Activated naive CD4-positive, alpha-beta T cell treated with anti-CD3 and anti-CD28 coated beads, Interleukin-2, amount 10 ng/mL, durations not matched to agents 7 days and 5 days (primary cell): ENCODE data around the gene CNOT6L.

ENCODE experiments used
- CTCF ChIA-PET: fragments of 350-600 bp; sonication (Branson Sonifier 250); formaldehyde crosslinking; loops from one replicate; lab custom pipeline; 2021; ENCODE audit warnings: antibody characterized with exemption; lab: Charles Lee
- DNase-seq: peaks from one replicate; pipeline ENCODE4 v3.0.0-alpha.2; 2020
- H3K27ac Mint-ChIP-seq: one replicate; pipeline ENCODE4 v1.8.0; 2021; ENCODE audit warnings: mild to moderate bottlenecking, moderate library complexity, mixed read lengths
- H3K27me3 Mint-ChIP-seq: one replicate; pipeline ENCODE4 v1.8.0; 2021; ENCODE audit warnings: mild to moderate bottlenecking, mixed read lengths
- H3K36me3 Mint-ChIP-seq: one replicate; pipeline ENCODE4 v1.8.0; 2021; ENCODE audit warnings: mixed read lengths
- H3K4me1 Mint-ChIP-seq: one replicate; pipeline ENCODE4 v1.8.0; 2021; ENCODE audit warnings: mixed read lengths
- H3K4me3 Mint-ChIP-seq: one replicate; pipeline ENCODE4 v1.8.0; 2021; ENCODE audit warnings: mild to moderate bottlenecking, moderate library complexity, mixed read lengths
- H3K9me3 Mint-ChIP-seq: one replicate; pipeline ENCODE4 v1.8.0; 2021; ENCODE audit warnings: mixed read lengths

Gene CNOT6L

DNA sequence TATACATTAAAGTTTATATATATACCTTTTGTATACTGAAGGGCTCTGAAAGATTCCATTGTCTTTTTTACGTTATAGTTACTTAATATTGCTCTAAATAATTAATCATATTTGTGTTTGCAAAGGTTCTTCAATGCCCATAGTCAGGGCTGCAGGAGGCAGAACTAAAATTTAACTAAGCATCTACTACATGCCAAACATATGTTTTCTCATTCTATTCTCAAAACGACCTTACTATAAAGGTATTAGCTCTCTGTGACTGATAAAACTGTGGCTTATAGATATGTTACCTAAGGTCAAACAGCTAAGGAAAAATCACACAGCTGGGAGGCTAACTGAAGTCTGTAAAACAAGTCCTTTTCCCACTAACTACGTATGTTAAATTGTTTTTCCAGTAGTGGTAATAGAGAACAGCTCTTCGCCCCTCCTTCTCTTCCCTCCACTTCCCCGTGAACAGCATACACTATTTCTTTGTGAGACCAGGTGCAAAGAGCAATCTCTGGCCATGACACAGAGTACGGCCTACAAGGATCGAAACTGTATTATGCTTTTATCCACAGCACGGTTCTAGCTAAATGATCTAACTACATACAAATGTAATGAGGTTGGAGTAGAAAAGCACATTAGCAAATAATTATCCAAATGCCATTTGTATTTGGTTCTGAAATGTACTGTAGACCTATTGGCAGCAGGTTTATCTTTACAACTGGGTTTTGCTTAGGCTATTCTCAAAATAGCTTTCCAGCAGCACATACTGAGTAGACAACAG is 1.7 kb downstream of the CNOT6L start:
- H3K27ac Mint-ChIP-seq, result peak overlapping the region; percentile 98
- peaks cover 56% of the 10 kb centered on the region for H3K4me1 Mint-ChIP-seq
- peaks cover 36% of the 10 kb centered on the region for H3K36me3 Mint-ChIP-seq
- H3K9me3 Mint-ChIP-seq, result no peaks in the 10 kb centered on the region
- DNase-seq, result no peak
- CTCF ChIA-PET, result interaction anchor here (1.3 to 2.8 kb wide), 8 partner anchors 9 to 79 kb away, joined by 4 to 19 read pairs (median 10); partner anchors contain the start of gene MRPL1
- H3K4me3 Mint-ChIP-seq, result peak overlapping the region; percentile 94
- peaks cover 4% of the 10 kb centered on the region for H3K27me3 Mint-ChIP-seq

- Mint-ChIP-seq H3K4me1 (peaks cover 52% of the 10 kb centered on the region), H3K27me3 (peaks cover 4% of the 10 kb centered on the region), H3K27ac (no peak overlapping the region), H3K9me3 (no peaks in the 10 kb centered on the region), H3K36me3 (peaks cover 37% of the 10 kb centered on the region), H3K4me3 (peak overlapping the region; percentile 41)
- CTCF ChIA-PET, result interaction anchor here (1.8 to 2.8 kb wide), 3 partner anchors 8 to 80 kb away, joined by 5 to 12 read pairs (median 12); no protein-coding TSS in a partner anchor
- no peak for DNase-seq
Observed at GRCh38 chr4:77816546-77816945, 2.6 kb downstream of the CNOT6L start.

- peaks cover 41% of the 10 kb centered on the region for H3K36me3 Mint-ChIP-seq
- DNase-seq, result no peak
- no peak overlapping the region for H3K4me3 Mint-ChIP-seq
- H3K27me3 Mint-ChIP-seq, result peaks cover 4% of the 10 kb centered on the region
- peaks cover 54% of the 10 kb centered on the region for H3K4me1 Mint-ChIP-seq
- no peaks in the 10 kb centered on the region for H3K9me3 Mint-ChIP-seq
- H3K27ac Mint-ChIP-seq, result no peak overlapping the region
- CTCF ChIA-PET, result no interaction called here
Observed at GRCh38 chr4:77815636-77816035, 3.5 kb downstream of the CNOT6L start.

GRCh38 chr4:77805840-77806239 is 13.3 kb downstream of the CNOT6L start:
- Mint-ChIP-seq H3K36me3 (peaks cover 30% of the 10 kb centered on the region), H3K27ac (no peak overlapping the region), H3K27me3 (no peaks in the 10 kb centered on the region), H3K4me1 (peaks cover 52% of the 10 kb centered on the region), H3K9me3 (no peaks in the 10 kb centered on the region), H3K4me3 (no peak overlapping the region)
- no peak for DNase-seq
- CTCF ChIA-PET, result interaction anchor here (1.0 kb wide), 1 partner anchor 12 kb away, joined by 5 read pairs; no protein-coding TSS in a partner anchor

GRCh38 chr4:77804471-77804870 is 14.7 kb downstream of the CNOT6L start:
- CTCF ChIA-PET, result interaction anchor here (1.0 kb wide), 1 partner anchor 13 kb away, joined by 5 read pairs; no protein-coding TSS in a partner anchor
- H3K4me1 Mint-ChIP-seq, result peaks cover 59% of the 10 kb centered on the region
- no peaks in the 10 kb centered on the region for H3K9me3 Mint-ChIP-seq
- no peak overlapping the region for H3K4me3 Mint-ChIP-seq
- DNase-seq, result no peak
- H3K27ac Mint-ChIP-seq, result no peak overlapping the region
- H3K27me3 Mint-ChIP-seq, result no peaks in the 10 kb centered on the region
- H3K36me3 Mint-ChIP-seq, result peaks cover 27% of the 10 kb centered on the region

GRCh38 chr4:77802402-77802801 is 16.8 kb downstream of the CNOT6L start:
- DNase-seq, result no peak
- Mint-ChIP-seq H3K27ac (no peak overlapping the region), H3K4me1 (peaks cover 68% of the 10 kb centered on the region), H3K4me3 (no peak overlapping the region), H3K9me3 (peaks cover under 1% of the 10 kb centered on the region), H3K27me3 (no peaks in the 10 kb centered on the region), H3K36me3 (peaks cover 30% of the 10 kb centered on the region)
- CTCF ChIA-PET, result no interaction called here

GRCh38 chr4:77801260-77801608 is 17.9 kb downstream of the CNOT6L start:
- peaks cover 31% of the 10 kb centered on the region for H3K36me3 Mint-ChIP-seq
- H3K4me3 Mint-ChIP-seq, result peak overlapping the region; percentile 50
- CTCF ChIA-PET, result interaction anchor here (1.2 to 1.9 kb wide), 3 partner anchors 12 to 61 kb away, joined by 3 to 12 read pairs (median 4); partner anchors contain the start of gene MRPL1
- peaks cover 66% of the 10 kb centered on the region for H3K4me1 Mint-ChIP-seq
- DNase-seq, result no peak
- H3K27ac Mint-ChIP-seq, result peak overlapping the region; percentile 85
- H3K9me3 Mint-ChIP-seq, result peaks cover 8% of the 10 kb centered on the region
- H3K27me3 Mint-ChIP-seq, result no peaks in the 10 kb centered on the region

GRCh38 chr4:77800483-77801259 is 18.5 kb downstream of the CNOT6L start:
- DNase-seq, result no peak
- peaks cover 10% of the 10 kb centered on the region for H3K9me3 Mint-ChIP-seq
- peaks cover 36% of the 10 kb centered on the region for H3K36me3 Mint-ChIP-seq
- CTCF ChIA-PET, result interaction anchor here (1.2 to 1.9 kb wide), 3 partner anchors 13 to 62 kb away, joined by 3 to 12 read pairs (median 4); partner anchors contain the start of gene MRPL1
- H3K4me3 Mint-ChIP-seq, result peak overlapping the region; percentile 50
- H3K27ac Mint-ChIP-seq, result peak overlapping the region; percentile 85
- H3K4me1 Mint-ChIP-seq, result peaks cover 62% of the 10 kb centered on the region
- H3K27me3 Mint-ChIP-seq, result no peaks in the 10 kb centered on the region

DNA sequence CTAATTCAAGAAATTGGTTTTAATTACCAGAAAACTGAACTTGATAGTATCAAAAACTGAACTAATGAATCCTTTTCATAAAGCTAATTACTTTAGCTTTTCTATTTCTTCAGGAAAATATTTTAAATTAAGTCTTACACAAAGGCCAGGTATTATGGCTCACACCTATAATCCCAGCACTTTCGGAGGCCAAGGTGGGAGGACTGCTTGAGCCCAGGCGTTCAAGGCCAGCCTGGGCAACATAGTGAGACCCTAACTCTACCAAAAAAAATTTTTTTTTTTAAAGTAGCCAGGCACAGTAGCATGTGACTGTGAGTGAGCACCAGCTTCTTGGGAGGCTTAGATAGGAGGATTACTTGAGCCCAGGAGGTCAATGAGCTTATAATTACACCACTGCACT is 19.1 kb downstream of the CNOT6L start:
- no peaks in the 10 kb centered on the region for H3K27me3 Mint-ChIP-seq
- peaks cover 42% of the 10 kb centered on the region for H3K36me3 Mint-ChIP-seq
- peaks cover 59% of the 10 kb centered on the region for H3K4me1 Mint-ChIP-seq
- H3K27ac Mint-ChIP-seq, result peak overlapping the region; percentile 74
- DNase-seq, result no peak
- CTCF ChIA-PET, result interaction anchor here (1.8 to 1.9 kb wide), 2 partner anchors 13 to 17 kb away, joined by 3 to 12 read pairs; no protein-coding TSS in a partner anchor
- no peak overlapping the region for H3K4me3 Mint-ChIP-seq
- peaks cover 15% of the 10 kb centered on the region for H3K9me3 Mint-ChIP-seq

GRCh38 chr4:77798385-77798784 is 20.8 kb downstream of the CNOT6L start:
- peaks cover 61% of the 10 kb centered on the region for H3K4me1 Mint-ChIP-seq
- CTCF ChIA-PET, result no interaction called here
- no peak for DNase-seq
- peaks cover 19% of the 10 kb centered on the region for H3K9me3 Mint-ChIP-seq
- peaks cover 47% of the 10 kb centered on the region for H3K36me3 Mint-ChIP-seq
- H3K27me3 Mint-ChIP-seq, result no peaks in the 10 kb centered on the region
- no peak overlapping the region for H3K4me3 Mint-ChIP-seq
- no peak overlapping the region for H3K27ac Mint-ChIP-seq

DNA sequence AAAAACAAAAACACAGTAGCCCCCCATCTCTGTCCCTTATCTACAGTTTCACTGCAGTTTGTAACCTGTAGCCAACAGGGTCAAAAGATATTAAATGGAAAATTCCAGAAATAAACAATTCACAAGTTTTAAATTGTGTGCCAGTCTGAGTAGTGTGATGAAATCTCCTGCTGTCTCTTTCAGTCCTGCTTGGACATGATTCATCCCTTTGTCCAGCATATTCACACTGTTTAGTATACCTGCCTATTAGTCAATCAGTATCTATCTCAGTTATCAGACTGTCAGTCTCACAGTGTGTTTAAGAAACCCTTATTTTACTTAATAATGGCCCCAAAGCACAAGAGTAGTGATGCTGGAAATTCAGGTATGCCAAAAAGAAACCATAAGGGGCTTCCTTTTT is 21.9 kb downstream of the CNOT6L start:
- peaks cover 60% of the 10 kb centered on the region for H3K4me1 Mint-ChIP-seq
- no peaks in the 10 kb centered on the region for H3K27me3 Mint-ChIP-seq
- H3K36me3 Mint-ChIP-seq, result peaks cover 42% of the 10 kb centered on the region
- peaks cover 19% of the 10 kb centered on the region for H3K9me3 Mint-ChIP-seq
- no peak overlapping the region for H3K4me3 Mint-ChIP-seq
- DNase-seq, result no peak
- no peak overlapping the region for H3K27ac Mint-ChIP-seq
- CTCF ChIA-PET, result no interaction called here

DNA sequence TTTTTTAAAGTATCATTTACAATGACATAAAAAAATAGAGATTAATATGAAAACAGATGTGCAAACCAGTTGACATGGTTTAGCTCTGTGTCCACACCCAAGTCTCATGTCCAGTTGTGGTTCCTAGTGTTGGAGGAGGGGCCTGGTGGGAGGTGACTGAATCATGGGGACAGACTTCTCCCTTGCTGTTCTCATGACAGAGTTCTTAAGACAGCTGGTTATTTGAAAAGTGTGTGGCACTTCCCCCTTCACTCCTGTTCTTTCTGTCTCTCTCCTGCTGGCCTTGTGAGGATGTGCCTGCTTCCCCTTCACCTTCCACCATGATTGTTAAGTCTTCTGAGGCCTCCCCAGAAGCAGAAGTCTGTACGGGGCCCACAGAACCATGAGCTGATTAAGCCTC is 23.8 kb downstream of the CNOT6L start:
- H3K36me3 Mint-ChIP-seq, result peaks cover 45% of the 10 kb centered on the region
- no peak for DNase-seq
- no peak overlapping the region for H3K4me3 Mint-ChIP-seq
- CTCF ChIA-PET, result no interaction called here
- peaks cover 48% of the 10 kb centered on the region for H3K4me1 Mint-ChIP-seq
- H3K27me3 Mint-ChIP-seq, result no peaks in the 10 kb centered on the region
- H3K27ac Mint-ChIP-seq, result no peak overlapping the region
- peaks cover 19% of the 10 kb centered on the region for H3K9me3 Mint-ChIP-seq

- Mint-ChIP-seq H3K9me3 (peaks cover 5% of the 10 kb centered on the region), H3K27ac (no peak overlapping the region), H3K4me1 (peaks cover 27% of the 10 kb centered on the region), H3K36me3 (peaks cover 23% of the 10 kb centered on the region), H3K4me3 (no peak overlapping the region), H3K27me3 (no peaks in the 10 kb centered on the region)
- no peak for DNase-seq
- CTCF ChIA-PET, result interaction anchor here (0.6 kb wide), 1 partner anchor 30 kb away, joined by 4 read pairs; no protein-coding TSS in a partner anchor
Observed at GRCh38 chr4:77790146-77790545, 29.0 kb downstream of the CNOT6L start.

GRCh38 chr4:77788990-77789389 is 30.2 kb downstream of the CNOT6L start:
- no peaks in the 10 kb centered on the region for H3K9me3 Mint-ChIP-seq
- H3K4me1 Mint-ChIP-seq, result peaks cover 28% of the 10 kb centered on the region
- H3K4me3 Mint-ChIP-seq, result no peak overlapping the region
- H3K27me3 Mint-ChIP-seq, result no peaks in the 10 kb centered on the region
- H3K36me3 Mint-ChIP-seq, result peaks cover 20% of the 10 kb centered on the region
- CTCF ChIA-PET, result interaction anchor here (0.7 kb wide), 1 partner anchor 18 kb away, joined by 3 read pairs; no protein-coding TSS in a partner anchor
- DNase-seq, result no peak
- no peak overlapping the region for H3K27ac Mint-ChIP-seq
